PC-3 (cell line): Measurements from ENCODE around the gene JDP2. TPM values are rescaled to one million over a fixed set of nuclear protein-coding genes. Genes with fewer than 3 reads are reported as not detected.

Experiments
- ATAC-seq: fragments of 200-7000 bp; cut with Tn5 transposase; 2 replicates; pipeline ENCODE4 v1.9.1; 2020; ENCODE audit warnings: mild to moderate bottlenecking, moderate library complexity
- BruUV-seq: library from RNA; stranded (reverse); fragments of 400-500 nt; replicated peaks from 2 replicates; lab custom pipeline; 2021; lab: Mats Ljungman, UMichigan
- CTCF ChIA-PET: fragments of 300-600 bp; sonication (Branson Sonifier 250); formaldehyde crosslinking; loops from one replicate; lab custom pipeline; 2022; ENCODE audit warnings: antibody characterized with exemption; lab: Charles Lee
- POLR2A ChIA-PET: fragments of 300-600 bp; sonication (Branson Sonifier 250); formaldehyde crosslinking; loops from one replicate; lab custom pipeline; 2022; ENCODE audit warnings: antibody characterized with exemption; ENCODE audit not compliant: unreplicated experiment; lab: Charles Lee
- DNase-seq: peaks from one replicate; pipeline ENCODE4 v3.0.0-alpha.2; 2015
- H2AFZ ChIP-seq: fragments of 300-600 bp; sonication (generic); 2 replicates; pipeline ENCODE4 v1.6.0; 2016; ENCODE audit warnings: antibody characterized with exemption, low read length
- H3F3A ChIP-seq: fragments of 300-600 bp; sonication (generic); one replicate; pipeline ENCODE4 v1.6.0; 2017; ENCODE audit warnings: antibody characterized with exemption, low read length, control low read depth, mild to moderate bottlenecking; ENCODE audit not compliant: unreplicated experiment
- H3K27ac ChIP-seq: fragments of 300-600 bp; sonication (generic); 2 replicates; pipeline ENCODE4 v1.5.1; 2016; ENCODE audit warnings: mild to moderate bottlenecking, low read length
- H3K27me3 ChIP-seq: fragments of 300-600 bp; sonication (generic); 2 replicates; pipeline ENCODE4 v1.6.1; 2016; ENCODE audit warnings: low read length, mixed read lengths
- H3K36me3 ChIP-seq: fragments of 300-600 bp; sonication (generic); 2 replicates; pipeline ENCODE4 v1.6.1; 2016; ENCODE audit warnings: low read depth, mixed run types, low read length, mixed read lengths
- H3K4me1 ChIP-seq: fragments of 300-600 bp; sonication (generic); 2 replicates; pipeline ENCODE4 v1.5.1; 2016; ENCODE audit warnings: low read length; ENCODE audit not compliant: insufficient read depth
- H3K4me2 ChIP-seq: fragments of 300-600 bp; sonication (generic); 2 replicates; pipeline ENCODE4 v1.6.0; 2016; ENCODE audit warnings: low read length
- H3K4me3 ChIP-seq: fragments of 300-600 bp; sonication (generic); 2 replicates; pipeline ENCODE4 v1.5.1; 2016; ENCODE audit warnings: mild to moderate bottlenecking, low read length, mixed read lengths
- H3K79me2 ChIP-seq: fragments of 300-600 bp; sonication (generic); 2 replicates; pipeline ENCODE4 v1.6.1; 2017; ENCODE audit warnings: low read length, mixed read lengths
- H3K9ac ChIP-seq: fragments of 300-600 bp; sonication (generic); 2 replicates; pipeline ENCODE4 v1.6.0; 2016; ENCODE audit warnings: mild to moderate bottlenecking, low read length
- H3K9me2 ChIP-seq: fragments of 300-600 bp; sonication (generic); replicated peaks from 2 replicates; pipeline ENCODE4 v1.6.1; 2016; ENCODE audit warnings: mixed run types, low read length, mixed read lengths
- H3K9me3 ChIP-seq: fragments of 300-600 bp; sonication (generic); 2 replicates; pipeline ENCODE4 v1.6.1; 2016; ENCODE audit warnings: low read length, mixed read lengths
- H4K20me1 ChIP-seq: fragments of 300-600 bp; sonication (generic); 2 replicates; pipeline ENCODE4 v1.6.1; 2016; ENCODE audit warnings: low read length, mixed read lengths
- CTCF ChIP-seq: fragments of 300-600 bp; sonication (generic); conservative IDR thresholded peaks from 2 replicates; pipeline ENCODE4 v1.5.1; 2017; ENCODE audit warnings: antibody characterized with exemption, low read depth, mild to moderate bottlenecking, low read length
- EZH2 ChIP-seq: fragments of 300-600 bp; sonication (generic); IDR thresholded peaks from one replicate; pipeline ENCODE4 v1.6.1; 2017; ENCODE audit warnings: antibody characterized with exemption, mild to moderate bottlenecking, low read length; ENCODE audit not compliant: unreplicated experiment
- EZH2phosphoT487 ChIP-seq: fragments of 300-600 bp; sonication (generic); IDR thresholded peaks from 2 replicates; pipeline ENCODE4 v1.6.1; 2018; ENCODE audit warnings: mild to moderate bottlenecking, antibody characterized with exemption, low read length, borderline replicate concordance
- intact Hi-C: fragments of 100-400 bp; cut with micrococcal nuclease; formaldehyde crosslinking; loops from 2 replicates; pipeline ENCODE4 v1.9.0; 2023
- total RNA-seq: library from RNA; depleted of rRNA; stranded (reverse); fragments of >200 nt; gene quantifications from 2 replicates; pipeline ENCODE4 v1.2.3, GENCODE V29; 2014

The JDP2 gene
- total RNA-seq, 1 experiment from 2014 or later = 5.8 TPM

DNA sequence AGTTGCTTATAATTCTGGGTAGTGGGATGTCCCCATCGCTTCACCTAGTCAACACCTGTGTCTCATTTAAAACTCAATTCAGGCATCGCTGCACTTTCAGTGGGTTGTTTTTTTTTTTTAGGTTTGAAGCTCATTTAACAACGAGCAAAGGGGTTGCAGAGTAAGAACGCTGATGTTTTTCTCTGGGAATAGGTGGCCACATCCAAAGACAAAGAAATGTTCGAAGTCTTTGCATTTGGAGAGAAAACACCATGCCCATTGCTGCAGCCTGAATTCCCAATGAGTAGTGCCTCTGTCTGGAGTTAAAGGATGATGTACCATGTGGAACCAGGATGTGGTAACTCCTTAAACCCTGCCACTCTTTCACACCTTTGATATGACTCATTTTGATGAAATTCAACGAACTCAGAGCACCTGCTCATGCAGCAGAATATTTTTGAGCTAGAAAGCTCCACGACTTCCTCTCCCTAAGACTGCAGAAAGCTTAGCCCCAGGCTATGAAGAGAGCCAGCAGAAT is 59.4 kb downstream of the JDP2 start:
- ChIA-PET CTCF (interaction anchor here (0.6 to 3.0 kb wide), 3 partner anchors 74 to 361 kb away, joined by 6 to 19 read pairs (median 8); partner anchors contain the start of gene NEK9), POLR2A (no interaction called here)
- no peak for TF ChIP-seq EZH2
- TF ChIP-seq CTCF = no peak
- no peak for TF ChIP-seq EZH2phosphoT487
- Histone ChIP-seq H3K9me3 (no peaks in the 10 kb centered on the region), H3K4me1 (peaks cover 3% of the 10 kb centered on the region; the same call in 1 of the 2 replicates), H3K79me2 (no peaks in the 10 kb centered on the region), H3K4me2 (no peak overlapping the region), H3F3A (no peaks in the 10 kb centered on the region), H3K36me3 (no peaks in the 10 kb centered on the region), H4K20me1 (no peaks in the 10 kb centered on the region), H3K9ac (no peak overlapping the region), H3K9me2 (no peaks in the 10 kb centered on the region), H2AFZ (no peak overlapping the region), H3K27me3 (no peaks in the 10 kb centered on the region), H3K27ac (no peak overlapping the region), H3K4me3 (no peak overlapping the region)
- ATAC-seq = peak; percentile 18; the same call in 1 of the 2 replicates
- BruUV-seq = no TSS peak
- peak; percentile 55 for DNase-seq
- intact Hi-C loops = loop anchor here (5.0 to 10.0 kb wide), 2 partner anchors 62 to 355 kb away; partner anchors contain the start of gene JDP2

- ChIA-PET CTCF (interaction anchor here (0.5 to 3.0 kb wide), 5 partner anchors 34 to 184 kb away, joined by 3 to 19 read pairs (median 4); no protein-coding TSS in a partner anchor), POLR2A (no interaction called here)
- no TSS peak for BruUV-seq
- ATAC-seq = peak; percentile 28
- Histone ChIP-seq H3K36me3 (no peaks in the 10 kb centered on the region), H3K4me3 (peak overlapping the region; percentile 67), H2AFZ (peak overlapping the region; percentile 80), H3K27ac (no peak overlapping the region), H3F3A (no peaks in the 10 kb centered on the region), H3K79me2 (no peaks in the 10 kb centered on the region), H4K20me1 (no peaks in the 10 kb centered on the region), H3K27me3 (no peaks in the 10 kb centered on the region), H3K4me2 (peak overlapping the region; percentile 73), H3K4me1 (peaks cover 3% of the 10 kb centered on the region; the same call in 1 of the 2 replicates), H3K9ac (no peak overlapping the region), H3K9me2 (no peaks in the 10 kb centered on the region), H3K9me3 (no peaks in the 10 kb centered on the region)
- TF ChIP-seq CTCF (no peak), EZH2 (no peak), EZH2phosphoT487 (no peak)
- intact Hi-C loops = loop anchor here (1.0 to 10.0 kb wide), 3 partner anchors 65 to 357 kb away; partner anchors contain the start of gene JDP2
- no peak for DNase-seq
These were observed 61.6 kb downstream of the JDP2 start for GRCh38 chr14:75489480-75489837.

DNA sequence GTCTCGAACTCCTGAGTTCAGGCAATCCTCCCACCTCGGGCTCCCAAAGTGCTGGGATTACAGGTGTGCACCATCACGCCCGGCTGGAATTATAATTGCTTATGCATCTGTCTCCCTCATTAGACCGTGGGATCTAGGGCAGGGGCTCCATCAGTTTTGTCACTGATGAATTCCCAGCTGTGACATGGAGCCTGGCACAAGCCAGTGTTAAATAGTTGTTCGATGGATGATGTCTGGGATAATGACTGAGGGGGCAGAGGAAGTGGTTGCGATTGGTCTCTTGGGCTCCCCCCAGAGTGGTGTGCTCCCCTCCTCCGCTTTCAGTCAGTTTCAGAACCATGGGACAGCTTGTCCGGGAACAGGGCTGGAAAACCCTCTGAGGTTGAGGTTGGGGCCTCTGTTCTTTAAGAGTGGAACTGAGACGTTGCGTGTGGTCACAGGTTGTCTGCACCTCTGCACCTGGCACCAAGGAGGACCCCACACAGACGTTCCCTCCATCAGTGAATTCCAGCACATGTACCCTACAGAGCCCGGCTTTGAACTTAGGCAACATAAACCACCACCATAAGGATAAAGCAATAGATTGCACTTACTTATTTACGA is 63.7 kb downstream of the JDP2 start:
- ATAC-seq = no peak
- POLR2A ChIA-PET = no interaction called here
- TF ChIP-seq EZH2phosphoT487 (no peak), CTCF (no peak), EZH2 (no peak)
- H3K9ac ChIP-seq = no peak overlapping the region
- no peak overlapping the region for H3K27ac ChIP-seq
- H3K27me3 ChIP-seq = no peaks in the 10 kb centered on the region
- peaks cover 3% of the 10 kb centered on the region; the same call in 1 of the 2 replicates for H3K4me1 ChIP-seq
- intact Hi-C loops = no loop called here
- DNase-seq = no peak
- H3K4me2 ChIP-seq = no peak overlapping the region
- H3K79me2 ChIP-seq = no peaks in the 10 kb centered on the region
- H3F3A ChIP-seq = no peaks in the 10 kb centered on the region
- no TSS peak for BruUV-seq
- no peaks in the 10 kb centered on the region for H3K9me2 ChIP-seq
- H4K20me1 ChIP-seq = no peaks in the 10 kb centered on the region
- H3K9me3 ChIP-seq = no peaks in the 10 kb centered on the region
- H3K36me3 ChIP-seq = no peaks in the 10 kb centered on the region
- H3K4me3 ChIP-seq = no peak overlapping the region
- CTCF ChIA-PET = no interaction called here
- H2AFZ ChIP-seq = no peak overlapping the region
